TTC549 (cell line): ENCODE data around the gene GALK1.

Experiments used
- FAIRE-seq: peaks from 2 replicates; lab custom pipeline; 2012; peaks lifted over from hg19 to GRCh38; lab: Jason Lieb, UNC

The GALK1 gene

GRCh38 chr17:75724016-75725003, 40.7 kb downstream of the GALK1 start:
- FAIRE-seq = no peak

GRCh38 chr17:75723171-75723930, 41.6 kb downstream of the GALK1 start:
- no peak for FAIRE-seq

GRCh38 chr17:75722542-75723095, 42.4 kb downstream of the GALK1 start:
- no peak for FAIRE-seq

GRCh38 chr17:75722076-75722475, 42.9 kb downstream of the GALK1 start:
- FAIRE-seq = no peak

GRCh38 chr17:75721463-75722011, 43.5 kb downstream of the GALK1 start:
- no peak for FAIRE-seq

DNA sequence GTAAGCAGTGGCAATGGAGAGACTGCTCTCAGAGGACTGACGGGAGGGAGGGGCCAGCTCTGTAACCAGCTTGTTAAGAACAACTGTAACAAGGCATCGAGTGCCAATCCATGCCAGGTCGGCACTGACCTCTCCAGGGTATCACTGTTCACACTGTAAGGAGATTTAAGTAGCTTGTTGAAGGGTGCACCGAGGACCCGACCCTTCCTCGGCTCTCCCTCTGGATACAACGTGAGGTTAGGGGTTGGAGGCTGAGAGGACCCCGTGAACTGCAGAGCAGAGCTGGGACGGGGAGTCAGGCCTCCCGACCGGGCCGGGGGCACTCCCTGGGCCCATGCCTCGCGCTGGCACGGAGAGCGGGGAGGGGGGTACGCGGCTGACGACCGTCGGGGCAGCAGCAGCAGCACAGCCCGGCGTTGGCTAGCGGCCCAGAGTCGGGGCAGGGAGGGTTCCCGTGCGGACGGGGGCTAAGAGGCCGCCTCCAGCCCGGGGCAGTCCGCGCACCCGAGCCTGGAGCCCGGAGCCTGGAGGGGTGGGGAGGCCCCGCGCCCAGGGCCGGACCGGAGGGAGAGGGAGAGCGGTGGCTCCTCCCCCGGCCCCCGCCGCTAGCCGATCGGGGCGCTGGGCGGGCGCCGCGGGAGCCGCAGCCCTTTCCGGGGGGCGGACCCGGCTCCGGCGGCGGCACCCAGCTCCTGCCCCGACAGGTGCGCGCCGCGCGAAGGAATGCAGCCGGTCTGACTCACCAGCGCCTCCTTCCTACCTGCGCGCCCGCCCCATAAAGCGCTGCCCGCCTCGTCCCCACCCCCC, 44.1 kb downstream of the GALK1 start, which contains the start of gene ITGB4:
ITGB4 (plus strand) TSS at position 804 of the 807 bp plus-strand sequence. CDS start 3,245 bp downstream, outside the sequence.
- FAIRE-seq = no peak

- FAIRE-seq = no peak
Observed at GRCh38 chr17:75719732-75720131, 45.3 kb downstream of the GALK1 start.

DNA sequence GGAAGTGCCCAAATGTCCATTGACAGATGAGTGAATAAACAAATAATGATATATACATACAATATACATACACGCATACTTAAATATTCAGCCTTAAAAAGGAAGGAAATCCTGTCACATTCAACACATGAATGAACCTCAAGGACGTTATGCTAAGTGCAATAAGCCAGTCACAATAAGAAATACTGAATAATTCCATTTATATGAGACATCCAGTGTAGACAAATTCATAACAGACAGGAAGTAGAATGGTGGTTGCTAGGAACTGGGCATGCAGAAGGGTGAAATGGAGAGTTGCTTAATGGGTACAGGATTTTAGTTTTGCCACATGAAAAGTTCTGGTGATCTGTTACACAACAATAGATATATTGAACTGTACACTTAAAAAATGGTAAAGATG, 52.5 kb downstream of the GALK1 start:
- no peak for FAIRE-seq
